Chondrocyte (in vitro differentiated cells): ENCODE measurements around the gene VAV2. TPM values are rescaled to one million over a fixed set of nuclear protein-coding genes. Genes with fewer than 3 reads are reported as not detected.

Experiments
- DNase-seq: peaks from one replicate; pipeline ENCODE4 v3.0.0; 2021; ENCODE audit warnings: mixed read lengths, low spot score
- H3K27ac Mint-ChIP-seq: one replicate; pipeline ENCODE4 v1.8.0; 2021; ENCODE audit warnings: mild to moderate bottlenecking, moderate library complexity, mixed read lengths; ENCODE audit not compliant: unreplicated experiment
- H3K27me3 Mint-ChIP-seq: 2 replicates; pipeline ENCODE4 v1.8.0; 2021; ENCODE audit warnings: low read depth, mixed read lengths
- H3K36me3 Mint-ChIP-seq: 2 replicates; pipeline ENCODE4 v1.8.0; 2021; ENCODE audit warnings: low read depth, mixed read lengths
- H3K4me1 Mint-ChIP-seq: 2 replicates; pipeline ENCODE4 v1.8.0; 2021; ENCODE audit warnings: low read depth, mild to moderate bottlenecking, mixed read lengths
- H3K4me3 Mint-ChIP-seq: one replicate; pipeline ENCODE4 v1.8.0; 2021; ENCODE audit warnings: mild to moderate bottlenecking, moderate library complexity, mixed read lengths; ENCODE audit not compliant: unreplicated experiment
- H3K9me3 Mint-ChIP-seq: 2 replicates; pipeline ENCODE4 v1.8.0; 2021; ENCODE audit warnings: low read depth, mixed read lengths
- total RNA-seq: library from RNA; stranded (reverse); gene quantifications from 3 replicates; pipeline ENCODE4 v1.2.1, GENCODE V29; 2021
- TF ChIP-seq, protein P1 (sequence below): fragments of 200-600 bp; sonication (generic); IDR thresholded peaks from 2 replicates; pipeline ENCODE4 v1.5.0; 2021; ENCODE audit warnings: antibody characterized with exemption, mild to moderate bottlenecking, moderate library complexity

VAV2 gene
- total RNA-seq, 1 donor from 2014 or later = 17.7 TPM

DNA sequence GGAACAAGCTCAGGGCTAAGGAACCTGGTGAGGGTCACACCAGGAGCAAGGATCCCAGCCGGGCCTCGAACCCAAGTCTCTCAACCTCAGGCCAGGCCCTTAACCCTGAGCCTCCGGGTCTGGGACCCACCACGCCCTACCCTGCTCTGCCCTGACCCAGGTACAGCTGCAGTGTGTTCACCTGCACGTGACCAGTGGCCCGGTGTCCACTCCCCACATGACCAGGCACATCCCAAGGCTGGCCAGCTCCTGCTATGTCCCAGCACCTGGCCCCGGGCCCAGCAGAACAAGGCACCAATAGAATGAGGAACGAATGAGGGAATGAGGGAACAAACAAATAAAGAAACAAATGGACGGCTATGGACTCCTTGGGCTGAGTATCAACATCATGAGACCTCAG is 142.0 kb downstream of the VAV2 start:
- DNase-seq = no peak
- H3K9me3 Mint-ChIP-seq = no peaks in the 10 kb centered on the region
- no peak overlapping the region for H3K4me3 Mint-ChIP-seq
- H3K27ac Mint-ChIP-seq = no peak overlapping the region
- H3K4me1 Mint-ChIP-seq = peaks cover 4% of the 10 kb centered on the region
- no peaks in the 10 kb centered on the region for H3K27me3 Mint-ChIP-seq
- H3K36me3 Mint-ChIP-seq = peaks cover 2% of the 10 kb centered on the region
- TF ChIP-seq, protein P1, sequence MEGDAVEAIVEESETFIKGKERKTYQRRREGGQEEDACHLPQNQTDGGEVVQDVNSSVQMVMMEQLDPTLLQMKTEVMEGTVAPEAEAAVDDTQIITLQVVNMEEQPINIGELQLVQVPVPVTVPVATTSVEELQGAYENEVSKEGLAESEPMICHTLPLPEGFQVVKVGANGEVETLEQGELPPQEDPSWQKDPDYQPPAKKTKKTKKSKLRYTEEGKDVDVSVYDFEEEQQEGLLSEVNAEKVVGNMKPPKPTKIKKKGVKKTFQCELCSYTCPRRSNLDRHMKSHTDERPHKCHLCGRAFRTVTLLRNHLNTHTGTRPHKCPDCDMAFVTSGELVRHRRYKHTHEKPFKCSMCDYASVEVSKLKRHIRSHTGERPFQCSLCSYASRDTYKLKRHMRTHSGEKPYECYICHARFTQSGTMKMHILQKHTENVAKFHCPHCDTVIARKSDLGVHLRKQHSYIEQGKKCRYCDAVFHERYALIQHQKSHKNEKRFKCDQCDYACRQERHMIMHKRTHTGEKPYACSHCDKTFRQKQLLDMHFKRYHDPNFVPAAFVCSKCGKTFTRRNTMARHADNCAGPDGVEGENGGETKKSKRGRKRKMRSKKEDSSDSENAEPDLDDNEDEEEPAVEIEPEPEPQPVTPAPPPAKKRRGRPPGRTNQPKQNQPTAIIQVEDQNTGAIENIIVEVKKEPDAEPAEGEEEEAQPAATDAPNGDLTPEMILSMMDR = no peak

DNA sequence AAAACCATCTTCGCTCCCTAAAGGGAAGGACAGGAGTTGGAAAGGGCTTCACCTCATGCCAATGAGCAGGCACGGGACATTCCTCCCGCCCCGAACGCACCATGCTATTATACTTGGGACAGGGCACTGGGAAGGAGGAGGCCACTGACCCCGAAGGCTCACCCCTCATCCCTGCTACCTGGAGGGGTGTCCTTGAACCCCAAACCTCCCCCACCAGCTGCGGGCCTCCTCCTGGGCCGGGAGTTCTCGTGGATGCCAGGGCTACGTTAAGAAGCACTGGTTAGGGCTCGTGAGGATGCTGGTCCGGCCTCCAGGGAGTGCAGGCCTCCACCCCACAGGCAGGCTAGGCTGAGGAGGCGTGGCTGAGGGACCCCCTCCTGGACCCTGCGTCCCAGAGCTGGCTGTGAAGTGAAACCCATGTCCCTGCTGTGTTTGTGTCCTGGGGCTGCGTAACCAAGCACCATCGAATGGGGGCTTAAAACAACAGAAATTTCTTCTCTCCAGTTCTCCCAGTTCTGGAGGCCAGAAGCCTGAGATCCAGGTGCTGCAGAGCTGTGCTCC is 142.9 kb downstream of the VAV2 start:
- Mint-ChIP-seq H3K27ac (no peak overlapping the region), H3K4me1 (peaks cover 9% of the 10 kb centered on the region), H3K36me3 (peaks cover 2% of the 10 kb centered on the region), H3K27me3 (no peaks in the 10 kb centered on the region), H3K4me3 (no peak overlapping the region), H3K9me3 (no peaks in the 10 kb centered on the region)
- DNase-seq = no peak
- TF ChIP-seq, protein P1 = no peak

DNA sequence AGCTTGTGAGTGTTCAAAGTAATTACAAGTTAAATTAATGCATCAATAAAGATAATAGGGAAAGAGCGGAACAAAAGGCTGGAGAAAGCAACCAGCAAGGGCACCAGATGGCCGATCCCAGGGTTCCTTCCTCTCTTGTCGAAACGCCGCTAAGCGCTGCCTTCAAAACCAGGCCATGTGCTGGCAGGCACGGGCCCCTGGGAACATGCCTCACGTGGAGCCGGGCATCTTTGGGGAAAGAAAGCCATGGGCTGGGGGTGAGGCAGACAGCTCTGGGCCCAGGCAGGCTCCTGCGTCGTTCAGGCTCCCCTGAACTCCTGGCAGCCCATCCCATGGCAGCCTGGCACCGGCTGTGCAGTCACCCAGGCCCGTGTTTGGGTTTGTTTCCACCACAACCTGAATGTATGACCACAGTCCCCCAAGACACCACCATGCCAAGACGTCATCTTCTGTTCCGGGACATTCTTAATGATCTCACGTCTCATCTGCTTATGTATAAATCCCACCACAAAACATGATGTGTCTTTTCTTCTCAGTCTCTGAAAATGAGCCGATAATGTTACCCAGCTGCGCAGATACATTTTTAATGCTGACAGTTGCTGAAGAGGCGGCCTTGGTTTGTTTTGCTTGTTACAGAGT is 143.5 kb downstream of the VAV2 start:
- Mint-ChIP-seq H3K27ac (no peak overlapping the region), H3K36me3 (peaks cover 2% of the 10 kb centered on the region), H3K4me3 (no peak overlapping the region), H3K27me3 (no peaks in the 10 kb centered on the region), H3K4me1 (peaks cover 15% of the 10 kb centered on the region), H3K9me3 (no peaks in the 10 kb centered on the region)
- TF ChIP-seq, protein P1 = no peak
- DNase-seq = no peak

DNA sequence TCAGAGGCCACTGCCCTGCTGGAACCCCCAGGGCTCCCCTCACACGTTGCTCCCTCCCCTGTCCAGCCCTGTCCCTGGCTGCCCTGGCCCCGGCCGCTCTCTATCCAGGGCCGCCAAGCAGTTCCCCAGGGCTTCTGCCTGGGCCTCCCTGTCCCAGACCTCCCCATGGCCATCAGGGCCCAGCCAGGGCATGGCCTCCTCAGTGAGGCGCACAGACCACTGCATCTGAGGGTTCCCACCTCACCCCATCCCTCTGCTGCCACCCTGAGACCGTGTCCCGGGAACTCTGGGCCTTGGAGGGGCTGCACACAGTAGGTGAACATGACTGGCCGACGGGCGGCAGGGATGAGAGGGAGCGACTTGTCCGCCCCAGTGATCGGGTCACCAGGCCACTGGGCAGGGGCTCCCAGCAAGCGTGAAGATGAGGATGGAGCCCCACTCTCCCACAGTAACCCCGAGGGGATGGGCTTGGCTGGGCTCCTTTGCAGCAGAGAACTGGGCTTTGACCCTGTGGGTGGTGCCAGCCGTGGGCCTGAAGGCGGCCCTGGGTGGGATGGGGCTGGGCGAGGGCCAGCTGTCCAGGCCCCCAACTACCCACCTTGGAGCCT is 145.5 kb downstream of the VAV2 start:
- TF ChIP-seq, protein P1 = no peak
- no peaks in the 10 kb centered on the region for H3K9me3 Mint-ChIP-seq
- H3K4me3 Mint-ChIP-seq = no peak overlapping the region
- no peak for DNase-seq
- H3K36me3 Mint-ChIP-seq = peaks cover 2% of the 10 kb centered on the region
- peaks cover 31% of the 10 kb centered on the region for H3K4me1 Mint-ChIP-seq
- H3K27me3 Mint-ChIP-seq = no peaks in the 10 kb centered on the region
- no peak overlapping the region for H3K27ac Mint-ChIP-seq

DNA sequence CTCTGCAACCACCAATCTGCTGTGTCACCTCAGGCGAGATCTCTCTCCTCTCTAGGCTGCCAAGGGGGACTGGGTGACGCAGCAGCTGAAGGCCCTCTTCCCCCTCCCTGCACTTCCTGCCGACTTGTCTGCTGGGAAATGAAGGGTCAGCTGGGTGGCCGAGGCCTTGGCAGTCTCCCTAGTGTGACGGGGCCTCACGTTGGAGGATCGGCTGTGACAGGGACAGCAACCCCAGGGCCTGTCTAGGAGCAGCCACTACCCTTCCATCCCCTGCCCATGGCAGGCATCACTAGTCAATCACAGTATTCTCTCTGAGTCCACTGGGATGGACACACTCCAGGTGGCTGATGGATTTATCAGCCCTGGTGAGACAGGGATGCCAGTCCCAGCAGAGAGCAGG is 146.7 kb downstream of the VAV2 start:
- H3K36me3 Mint-ChIP-seq = peaks cover 2% of the 10 kb centered on the region
- peaks cover 31% of the 10 kb centered on the region for H3K4me1 Mint-ChIP-seq
- DNase-seq = no peak
- H3K9me3 Mint-ChIP-seq = no peaks in the 10 kb centered on the region
- H3K4me3 Mint-ChIP-seq = no peak overlapping the region
- TF ChIP-seq, protein P1 = no peak
- no peaks in the 10 kb centered on the region for H3K27me3 Mint-ChIP-seq
- no peak overlapping the region for H3K27ac Mint-ChIP-seq
